Panc1 (cell line): ENCODE results near the gene EEF1AKMT1.

Experiments used
- CTCF ChIP-seq: fragments of 450-650 bp; IDR thresholded peaks from 2 replicates; pipeline ENCODE4 v1.5.1; 2017; ENCODE audit warnings: mild to moderate bottlenecking
- POLR2AphosphoS5 ChIP-seq: IDR thresholded peaks from 2 replicates; pipeline ENCODE4 v1.6.1; 2012; ENCODE audit warnings: mild to moderate bottlenecking, low read depth, low read length, moderate library complexity
- REST ChIP-seq, 2 experiments: IDR thresholded peaks; 2 replicates each; pipeline ENCODE4 v1.6.1; 2011 to 2012; ENCODE audit warnings: low read depth in 2 of 2, control low read depth in 1 of 2, low read length in 1 of 2, mild to moderate bottlenecking in 1 of 2, moderate library complexity in 1 of 2; ENCODE audit not compliant: insufficient read depth in 1 of 2

- TF ChIP-seq CTCF, result no peak
- TF ChIP-seq REST (IDR thresholded peaks at IDR 0.05; ENCODE audit: insufficient read depth in 1 of 2, low read depth in 2 of 2, low read length in 1 of 2), result no peak
- no peak for TF ChIP-seq POLR2AphosphoS5
Observed at GRCh38 chr13:20769834-20770233, 3.9 kb downstream of the EEF1AKMT1 start.
